ENCODE measurements around the gene PBX4. TPM values are rescaled to one million over a fixed set of nuclear protein-coding genes. Genes with fewer than 3 reads are reported as not detected.

Gene PBX4
- total RNA-seq, 1 experiment from 2014 or later: 2.5 TPM

DNA sequence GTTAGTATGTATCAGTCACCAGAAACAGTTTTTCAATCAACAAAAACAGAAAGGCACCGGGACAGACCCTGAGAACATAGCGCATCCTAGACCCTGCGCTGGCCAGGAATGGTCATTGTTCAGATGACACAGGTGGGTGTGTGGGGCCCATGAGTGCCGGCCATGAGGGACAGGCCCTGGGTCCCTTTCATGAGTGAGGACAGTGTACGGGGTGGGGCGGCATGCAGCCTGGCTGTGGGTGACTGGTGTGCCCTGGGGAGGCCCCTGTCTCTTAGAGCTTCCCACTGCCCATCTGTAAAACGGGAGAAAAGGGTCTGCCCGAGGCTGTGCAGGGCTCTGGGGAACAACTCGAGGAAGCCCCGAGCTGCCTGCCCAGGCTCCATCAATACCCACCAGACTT, 25.8 kb downstream of the PBX4 start:
- no peak for DNase-seq (ENCODE audit: low spot score)

- peak; percentile 57 for DNase-seq (ENCODE audit: low spot score)
Observed at GRCh38 chr19:19591133-19591825, 27.2 kb downstream of the PBX4 start.

DNA sequence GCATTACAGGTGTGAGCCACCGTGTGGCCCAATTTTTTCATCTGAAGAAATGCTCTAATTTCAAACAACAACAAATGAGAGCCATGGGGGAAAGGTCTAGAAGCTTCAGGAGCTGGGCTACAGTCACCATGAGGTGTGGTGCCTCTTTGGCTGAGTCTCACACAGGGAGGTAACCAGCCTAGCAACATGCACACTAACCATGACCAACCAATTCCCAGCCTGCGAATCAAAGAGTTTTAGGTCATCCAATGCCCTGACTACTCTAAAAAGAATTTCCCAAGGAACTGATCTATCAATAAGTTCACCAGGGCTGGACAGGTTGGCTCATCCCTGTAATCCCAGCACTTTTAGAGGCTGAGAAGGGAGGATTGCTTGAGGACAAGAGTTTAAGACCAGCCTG, 29.9 kb downstream of the PBX4 start:
- no peak for DNase-seq (ENCODE audit: low spot score)

DNA sequence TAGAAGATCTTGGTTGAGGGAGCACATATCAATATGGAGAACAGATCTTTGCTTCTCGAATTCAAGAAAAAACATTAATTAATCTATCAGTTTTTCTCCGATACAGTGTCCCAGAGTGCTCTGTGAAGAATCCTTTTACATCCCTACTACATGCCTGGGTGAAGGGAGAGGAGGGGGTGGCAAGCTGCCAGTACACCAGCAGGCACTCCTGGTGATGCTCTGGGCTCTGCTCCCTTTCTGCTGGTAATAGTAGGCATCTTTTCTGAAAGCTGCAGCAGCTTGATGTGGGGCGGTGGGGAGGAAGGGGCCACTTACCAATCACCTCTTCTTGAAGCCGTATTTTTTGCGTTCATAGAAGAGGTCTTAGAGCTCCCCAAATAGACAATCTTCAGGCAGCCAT, 30.7 kb downstream of the PBX4 start:
- no peak for DNase-seq (ENCODE audit: low spot score)

DNA sequence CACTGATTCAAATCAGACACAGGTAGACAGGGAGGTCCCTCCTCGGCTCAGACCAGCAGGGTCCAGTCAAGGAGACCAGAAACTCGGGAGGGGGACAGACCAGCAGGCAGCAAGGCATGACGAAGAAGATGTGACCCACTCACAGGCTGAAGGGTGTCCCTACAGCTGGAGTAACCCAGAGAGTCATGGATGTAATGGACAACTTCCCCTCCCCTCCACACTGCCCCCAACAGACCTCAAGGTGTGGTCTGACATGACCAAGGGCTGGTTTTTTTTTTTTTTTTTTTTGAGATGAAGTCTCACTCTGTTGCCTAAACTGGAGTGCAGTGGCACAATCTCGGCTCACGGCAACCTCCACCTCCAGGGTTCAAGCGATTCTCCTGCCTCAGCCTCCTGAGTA, 34.1 kb downstream of the PBX4 start:
- no peak for DNase-seq (ENCODE audit: low spot score)

- DNase-seq (ENCODE audit: low spot score): no peak
Observed at GRCh38 chr19:19582471-19582870, 36.0 kb downstream of the PBX4 start.

- DNase-seq (ENCODE audit: low spot score): no peak
Observed at GRCh38 chr19:19581391-19581790, 37.1 kb downstream of the PBX4 start.

DNA sequence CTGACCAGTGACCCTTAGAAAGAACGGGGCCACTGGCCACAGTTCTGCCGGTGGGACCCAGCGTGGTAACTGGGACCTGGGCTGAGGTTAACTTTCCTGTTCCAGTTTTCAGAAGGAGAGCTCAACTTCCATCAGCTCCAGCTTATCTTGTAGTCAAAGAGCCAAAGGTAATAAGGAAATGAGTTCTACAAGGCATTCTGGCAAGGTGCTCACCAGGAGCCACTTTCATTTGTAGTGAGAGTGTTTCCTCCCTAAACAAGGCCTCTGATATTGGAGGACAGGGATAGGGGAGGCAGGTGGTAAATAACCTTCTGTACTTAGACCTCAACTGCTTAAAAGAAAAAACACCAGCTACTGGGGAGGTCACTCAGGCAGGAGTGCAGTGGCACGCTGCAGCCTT, 38.1 kb downstream of the PBX4 start:
- no peak for DNase-seq (ENCODE audit: low spot score)

DNA sequence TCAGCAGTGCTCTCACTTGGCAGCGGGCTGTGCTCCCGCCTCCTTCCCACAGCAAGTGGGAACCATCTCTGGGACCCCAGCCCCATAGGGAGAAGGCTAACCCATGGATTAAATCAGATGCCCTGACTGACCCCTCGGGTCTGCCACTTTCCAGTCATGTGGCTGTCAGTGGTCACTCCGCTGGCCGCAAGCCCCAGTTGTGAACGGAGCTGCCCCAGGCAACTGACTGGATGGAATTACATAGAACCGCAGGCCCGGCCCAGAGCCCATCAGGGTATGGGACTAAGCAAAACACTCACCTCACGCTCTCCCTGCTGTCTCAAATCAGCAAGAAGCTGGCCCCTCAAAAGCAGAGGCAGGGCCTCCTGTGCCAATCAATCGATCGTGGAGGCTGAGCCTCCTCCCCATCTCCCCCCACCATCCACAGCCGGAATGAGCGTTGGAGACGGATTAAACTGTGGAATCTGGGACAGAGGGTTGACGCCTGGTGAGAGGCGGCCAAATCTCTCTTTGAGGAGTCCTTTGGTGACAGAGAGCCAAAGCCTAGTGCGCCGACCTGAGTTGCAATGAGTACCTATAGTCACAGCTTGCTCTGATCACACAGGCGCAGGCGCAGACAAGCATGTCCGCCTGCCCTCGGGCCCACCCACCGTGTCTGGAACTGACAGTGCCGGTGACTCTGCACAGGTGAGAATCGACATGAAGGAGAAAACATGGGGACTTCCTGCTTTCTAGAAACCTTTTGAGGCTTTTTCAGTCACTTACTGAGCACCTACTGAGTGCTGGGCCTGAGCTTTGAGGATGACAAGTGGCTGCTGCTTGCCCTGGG, 38.7 kb downstream of the PBX4 start:
- DNase-seq (ENCODE audit: low spot score): no peak

DNA sequence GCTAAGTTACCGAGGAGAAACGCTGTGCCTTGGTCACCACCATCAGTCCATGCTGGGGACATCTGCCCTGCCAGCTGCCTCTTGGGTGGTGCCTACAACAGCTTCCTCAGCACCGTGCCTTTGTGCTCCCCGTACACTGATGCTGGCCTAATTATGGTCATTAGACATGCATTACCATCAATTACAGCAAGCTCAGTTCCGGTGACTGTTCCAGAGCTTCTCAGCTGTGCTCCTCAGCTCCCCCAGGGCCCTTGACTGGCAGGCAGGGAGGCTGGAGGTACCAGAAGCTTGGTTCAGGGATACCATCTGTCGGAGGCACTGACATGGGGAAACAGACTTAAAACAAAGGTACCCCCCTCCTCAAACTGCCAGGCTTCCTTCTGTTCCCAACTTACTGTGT, 40.2 kb downstream of the PBX4 start:
- no peak for DNase-seq (ENCODE audit: low spot score)

DNA sequence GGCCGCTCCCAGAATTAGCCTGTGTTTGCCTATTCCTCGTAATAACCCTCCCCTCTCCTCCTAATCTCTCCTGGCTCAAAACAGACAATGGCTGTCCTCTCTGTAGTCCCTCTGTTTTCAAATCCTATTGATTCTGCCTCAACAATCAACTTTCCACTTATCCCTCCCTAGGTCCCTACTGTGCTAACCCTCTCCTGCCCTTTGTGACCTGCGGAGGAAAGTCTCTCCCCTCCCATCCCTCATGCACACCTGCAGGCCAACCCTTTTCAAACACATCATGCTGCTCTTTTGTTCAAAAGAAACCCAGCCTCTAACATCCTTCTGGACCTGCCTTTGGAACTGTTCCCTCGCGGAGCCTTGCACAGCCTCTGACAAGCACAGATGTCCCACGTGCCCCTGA, 43.1 kb downstream of the PBX4 start:
- no peak for DNase-seq (ENCODE audit: low spot score)

DNA sequence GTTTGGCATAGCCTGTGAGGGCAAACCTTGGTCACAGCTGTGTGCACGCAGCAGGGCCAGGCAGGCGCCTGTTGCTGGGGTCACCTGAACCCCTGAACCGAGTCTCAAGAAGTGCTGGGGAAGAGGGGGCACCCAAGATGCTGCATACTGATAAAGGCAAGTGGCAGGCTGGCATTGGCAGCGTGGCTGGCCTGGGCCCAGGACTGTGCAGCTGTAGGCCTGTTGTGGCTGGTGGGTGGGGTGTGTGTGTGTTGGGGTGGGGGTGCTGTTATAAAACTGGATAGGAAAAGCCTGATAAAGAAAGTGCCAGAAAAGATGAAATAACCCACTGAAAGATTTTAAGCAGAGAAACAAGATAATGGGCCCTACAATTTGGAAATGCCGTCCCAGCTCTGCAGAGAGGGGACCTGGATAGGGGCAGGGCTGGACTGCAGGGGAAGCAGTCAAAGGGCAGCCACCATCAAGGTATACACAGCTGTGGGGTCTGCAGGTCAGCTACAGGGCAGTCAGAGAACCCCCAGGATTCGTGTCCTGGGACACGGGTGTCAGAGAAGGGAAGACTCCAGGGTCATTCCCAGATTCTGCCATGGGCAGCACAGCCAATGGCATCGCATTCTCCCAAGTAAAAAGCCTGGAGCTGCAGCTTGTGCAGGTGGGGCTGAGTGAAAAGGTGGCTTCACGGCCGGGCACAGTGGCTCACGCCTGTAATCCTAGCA, 47.3 kb downstream of the PBX4 start:
- DNase-seq (ENCODE audit: low spot score): no peak

- no peak for DNase-seq (ENCODE audit: low spot score)
Observed at GRCh38 chr19:19570571-19570970, 47.9 kb downstream of the PBX4 start.

DNA sequence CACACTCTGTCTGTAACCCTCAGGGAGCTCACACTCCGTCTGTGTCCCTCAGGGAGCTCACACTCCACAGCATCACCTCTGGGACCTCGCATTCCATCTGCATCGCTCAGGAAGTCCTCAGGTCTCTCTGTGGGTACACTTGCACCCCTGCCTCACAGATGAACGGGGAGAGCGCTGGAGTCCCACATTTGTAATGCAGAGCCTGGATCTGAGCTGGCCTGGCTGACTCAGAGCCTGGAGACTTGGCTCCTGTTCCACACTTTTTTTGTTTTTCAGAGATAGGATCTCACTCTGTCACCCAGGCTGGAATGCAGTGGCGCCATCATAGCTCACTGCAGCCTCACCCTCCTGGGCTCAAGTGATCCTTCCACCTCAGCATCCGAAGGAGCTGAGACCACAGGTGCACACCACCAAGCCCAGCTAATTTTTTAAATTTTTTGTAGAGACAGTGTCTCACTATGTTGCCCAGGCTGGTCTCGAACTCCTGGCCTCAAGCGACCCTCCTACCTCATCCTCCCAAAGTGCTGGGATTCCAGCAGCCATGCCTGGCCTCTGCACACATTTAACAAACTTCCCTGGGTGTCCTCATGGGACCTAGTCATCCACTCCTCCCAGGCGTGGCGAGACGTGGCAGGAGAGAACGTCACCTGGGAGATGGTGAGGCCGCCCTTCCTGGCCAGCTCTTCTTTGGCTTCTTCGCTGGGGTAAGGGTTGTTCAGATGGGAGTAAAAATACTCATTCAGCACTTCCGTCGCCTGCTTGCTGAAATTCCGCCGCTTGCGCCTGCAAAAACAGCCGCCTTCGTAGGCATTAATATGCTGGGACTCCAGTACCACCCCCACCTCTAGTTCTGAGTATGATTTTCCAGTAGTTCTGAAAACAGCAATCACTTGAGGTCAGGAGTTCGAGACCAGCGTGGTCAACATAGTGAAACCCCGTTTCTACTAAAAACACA, 49.4 kb downstream of the PBX4 start:
- no peak for DNase-seq (ENCODE audit: low spot score)

DNA sequence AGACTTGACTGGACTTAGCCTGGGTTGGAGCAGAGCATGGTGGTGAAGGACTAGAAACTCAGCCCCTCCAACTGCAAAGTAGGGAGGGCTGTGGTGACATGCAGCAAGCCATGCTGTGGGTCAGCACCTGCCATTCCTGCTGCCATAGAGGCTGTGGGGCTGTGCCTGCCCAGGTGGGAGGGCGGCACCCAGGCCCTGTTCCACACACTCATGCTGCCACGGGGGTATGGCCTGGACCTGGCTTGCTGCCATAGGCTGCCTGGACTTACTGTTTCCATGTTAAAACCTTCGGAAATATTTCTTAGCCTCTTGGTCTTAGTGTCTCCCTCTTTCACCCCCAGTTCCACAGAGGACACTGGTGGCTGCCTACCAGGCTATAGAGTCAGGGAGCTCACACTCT, 51.1 kb downstream of the PBX4 start:
- DNase-seq (ENCODE audit: low spot score): no peak

GRCh38 chr19:19566306-19566705, 52.2 kb downstream of the PBX4 start:
- DNase-seq (ENCODE audit: low spot score): no peak

DNA sequence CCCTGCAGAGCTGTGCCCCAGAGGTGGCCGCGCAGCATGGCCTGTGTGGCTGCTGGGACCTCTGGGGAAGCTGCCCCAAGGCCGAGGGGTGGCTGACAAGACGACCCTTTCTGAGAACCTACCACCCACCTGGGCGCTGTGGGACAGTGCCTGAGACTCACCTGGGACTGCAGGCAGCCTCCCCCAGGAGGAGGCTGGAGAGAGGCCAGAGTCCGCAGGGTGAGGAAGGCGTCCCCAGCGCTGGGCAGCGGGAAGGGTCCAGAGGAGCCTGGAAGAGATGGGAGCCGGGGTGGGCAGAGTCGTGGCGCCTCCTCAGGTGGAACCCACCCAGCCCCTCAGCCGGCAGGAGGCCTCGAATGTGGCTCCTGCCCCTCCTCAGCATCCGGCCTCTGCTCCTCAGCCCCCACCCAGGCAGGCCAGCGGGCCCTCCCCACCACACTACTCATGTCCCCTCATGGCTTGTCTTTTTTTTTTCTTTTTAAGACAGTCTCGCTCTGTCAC, 55.1 kb downstream of the PBX4 start:
- DNase-seq (ENCODE audit: low spot score): no peak

DNA sequence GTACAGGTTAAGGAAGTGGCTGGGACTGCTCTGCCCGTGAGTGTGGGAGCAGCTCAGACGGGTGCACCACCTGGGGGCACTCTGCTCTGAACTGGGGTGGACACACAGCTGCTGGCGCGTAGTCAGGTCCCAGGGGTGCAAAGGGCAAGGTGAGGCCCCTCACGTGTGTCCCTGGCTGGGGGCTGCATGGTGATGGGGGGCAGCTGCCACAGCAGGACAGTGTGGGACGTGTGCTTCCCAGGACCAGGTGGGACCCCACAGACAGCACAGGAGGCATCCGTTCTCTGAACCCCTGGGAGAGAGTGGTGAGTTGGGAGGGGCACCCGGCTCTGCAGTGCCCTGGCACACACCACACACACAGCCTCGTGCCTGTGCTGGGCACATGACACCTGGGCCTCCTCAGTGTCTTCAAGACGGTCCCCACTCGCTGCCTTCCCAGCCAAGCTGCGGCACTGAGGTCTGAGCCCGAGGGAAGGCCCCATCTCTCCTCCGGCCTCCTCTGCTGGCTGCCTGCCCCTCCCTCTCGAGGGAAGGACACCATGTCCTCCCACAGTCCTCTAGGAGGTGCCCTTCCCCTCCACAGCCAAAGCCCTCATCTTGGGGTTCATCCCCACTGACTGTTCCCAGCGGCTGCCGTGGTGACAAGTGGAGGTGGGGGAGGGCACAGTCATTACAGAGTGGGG, 55.7 kb downstream of the PBX4 start:
- DNase-seq (ENCODE audit: low spot score): no peak

DNA sequence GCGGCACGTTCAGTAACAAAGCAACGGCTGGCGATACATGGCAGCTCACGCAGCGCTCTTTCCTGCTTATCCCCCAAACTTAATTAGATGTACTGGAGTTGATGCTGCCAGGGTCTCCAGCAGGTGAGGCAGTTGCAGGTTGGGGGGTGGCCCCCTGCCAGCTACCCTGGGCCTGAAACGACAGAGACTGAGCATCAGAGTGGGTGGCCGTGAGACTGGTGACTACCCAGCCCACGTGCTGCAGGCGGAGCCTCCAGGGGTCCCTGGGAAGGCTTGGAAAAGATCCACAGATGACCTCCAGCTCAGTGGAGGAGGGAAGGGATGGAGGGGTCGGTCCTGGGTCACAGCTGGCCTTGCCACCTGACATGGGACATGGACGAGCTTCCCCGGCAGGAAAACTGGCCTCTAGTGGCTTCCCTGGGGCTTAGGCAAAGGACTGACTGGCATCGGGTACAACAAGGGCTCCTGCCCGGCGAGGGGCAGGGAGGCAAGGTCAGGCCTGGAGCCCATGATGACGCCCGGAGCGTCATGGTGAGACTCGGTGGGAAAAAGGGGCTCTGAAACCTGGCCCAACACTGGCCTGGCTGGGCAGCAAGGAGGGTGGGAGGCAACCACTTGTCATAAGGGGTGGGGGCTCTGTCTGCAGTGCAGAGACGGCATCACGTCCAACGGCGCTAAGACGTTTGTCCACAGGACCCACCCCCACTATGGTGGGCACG, 56.4 kb downstream of the PBX4 start:
- DNase-seq (ENCODE audit: low spot score): no peak

DNA sequence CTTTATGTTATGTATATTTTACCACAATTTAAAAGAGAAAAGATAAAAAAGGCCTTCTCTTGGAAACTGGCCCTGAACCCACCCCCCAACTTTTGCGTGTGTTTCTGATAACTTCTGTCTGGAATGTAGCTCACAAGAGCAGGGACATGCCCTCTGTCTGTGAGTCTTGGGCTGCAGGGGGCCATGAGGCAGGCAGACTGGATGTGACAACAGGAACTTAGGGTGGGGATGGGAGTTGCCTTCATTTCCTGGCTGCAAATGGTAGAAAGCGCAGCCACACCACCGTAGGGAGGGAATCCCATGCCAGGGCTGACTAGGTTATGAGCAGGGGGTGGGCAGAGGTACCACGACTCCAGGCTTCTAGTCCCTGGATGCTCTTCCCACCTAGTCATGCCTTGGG, 58.6 kb downstream of the PBX4 start:
- no peak for DNase-seq (ENCODE audit: low spot score)

All from HT-29 (cell line).